GM21447 (cell line): ENCODE results near the gene TMEM170A.

Experiments
- ATAC-seq: cut with Tn5 transposase; IDR thresholded peaks from one replicate; pipeline ENCODE4 v1.9.1; 2021; ENCODE audit not compliant: unreplicated experiment

TMEM170A gene

GRCh38 chr16:75406943-75407342 lies 57.5 kb downstream of the TMEM170A start:
- no peak for ATAC-seq

GRCh38 chr16:75402821-75403475 lies 61.5 kb downstream of the TMEM170A start:
- no peak for ATAC-seq

GRCh38 chr16:75402159-75402820 lies 62.2 kb downstream of the TMEM170A start:
- ATAC-seq, result no peak

DNA sequence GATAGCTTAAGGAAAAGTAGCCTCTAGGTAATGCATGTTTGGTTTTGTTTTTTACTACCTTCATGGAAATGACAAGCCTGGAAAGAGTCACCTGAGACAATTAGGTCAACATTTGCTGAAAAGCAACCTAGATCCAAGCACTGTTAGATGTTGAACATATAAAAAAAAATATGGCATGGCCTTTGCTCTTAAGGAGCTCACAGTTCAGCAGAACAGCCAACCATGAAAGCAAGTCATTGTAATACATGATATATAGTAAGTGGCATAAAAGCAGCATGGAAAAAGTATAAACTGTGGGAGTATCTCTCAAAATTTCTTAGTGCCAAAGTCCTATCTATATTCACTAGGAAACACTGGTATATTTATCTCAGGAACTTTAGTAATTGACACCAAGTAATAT lies 62.8 kb downstream of the TMEM170A start:
- no peak for ATAC-seq

DNA sequence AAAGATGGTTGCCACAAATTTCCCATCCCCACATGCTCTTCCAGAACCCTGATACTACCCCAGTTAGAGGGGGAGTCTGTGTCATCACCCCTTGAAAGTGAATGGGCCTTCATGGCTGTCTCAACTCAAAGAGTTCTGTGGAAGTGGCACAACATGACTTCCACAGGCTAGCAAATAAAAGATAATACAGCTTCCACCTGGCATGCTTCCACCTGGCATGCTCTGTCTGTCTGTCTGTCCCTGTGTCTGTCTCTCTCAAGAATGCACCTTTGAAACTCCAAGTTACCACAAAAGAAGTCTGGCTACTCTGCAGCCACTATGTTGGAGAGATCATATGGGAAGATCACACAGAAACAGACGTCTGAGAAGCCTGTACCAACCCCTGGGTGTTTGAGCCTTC lies 66.2 kb downstream of the TMEM170A start:
- ATAC-seq, result no peak

- ATAC-seq, result no peak
Observed at GRCh38 chr16:75394941-75395340, 69.5 kb downstream of the TMEM170A start.
